ENCODE data around the gene FXR1. TPM values are rescaled to one million over a fixed set of nuclear protein-coding genes. Genes with fewer than 3 reads are reported as not detected.
A peak's percentile ranks its signal among the peaks of the same experiment; 100 is the strongest.

Gene FXR1
- total and polyA plus RNA-seq, 10 of the 15 experiments (the other 5 are each of a cell fraction or from before 2014, with no cell fraction given), result 38.5 to 159 (median 102) TPM

DNA sequence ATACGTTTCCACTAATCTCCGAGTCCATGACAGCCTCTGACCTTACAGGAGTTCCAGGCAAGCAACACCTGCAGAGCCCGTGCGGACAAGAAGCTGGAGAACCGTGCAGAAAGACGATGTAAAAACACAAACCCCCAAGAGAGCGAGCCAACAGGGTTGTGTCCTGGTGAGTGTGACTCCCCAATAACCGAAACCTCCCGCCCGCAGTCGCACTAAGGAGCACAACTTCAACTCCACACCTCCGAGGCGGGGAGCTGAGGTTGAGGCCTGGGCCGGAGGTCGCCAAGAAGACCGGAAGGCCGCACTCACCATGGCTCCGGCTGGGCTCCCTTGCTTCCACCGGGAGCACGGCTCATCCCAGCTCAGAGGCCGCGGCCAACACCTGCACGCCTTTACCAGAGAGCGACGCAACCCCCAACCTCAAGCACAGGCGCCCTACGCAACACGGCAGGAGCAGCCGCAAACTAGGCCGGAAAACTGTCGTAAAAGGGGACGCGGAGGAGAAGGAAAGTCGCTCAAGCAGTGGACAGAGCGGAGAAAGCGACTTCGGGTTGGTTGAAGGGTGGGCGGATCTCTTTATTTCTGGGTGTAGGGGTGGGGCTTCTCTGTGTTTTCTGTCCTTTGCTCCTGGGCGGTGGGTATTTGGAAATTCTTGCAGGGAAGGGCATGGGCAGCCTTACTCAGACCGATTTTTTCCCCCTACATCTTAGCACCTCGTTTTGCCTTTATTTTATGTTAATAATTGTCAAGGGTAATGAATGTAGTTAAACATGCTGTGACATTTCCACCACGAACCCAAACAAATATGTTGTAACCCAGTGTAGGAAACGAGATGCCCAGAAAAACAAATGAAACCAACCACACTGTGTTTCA, 77.1 kb downstream of the FXR1 start, which contains the start of gene DNAJC19:
Gene DNAJC19, minus strand, starts transcription at position 446 of the 873 bp plus-strand sequence. Its CDS starts 134 bp downstream, at position 312.
- Histone ChIP-seq H3K36me3 (ENCODE audit: control insufficient read depth in 2 of 2, insufficient read depth in 2 of 2, low read length in 1 of 2) (no peaks in the 10 kb centered on the region), H4K20me1 (ENCODE audit: control insufficient read depth, insufficient read depth) (no peaks in the 10 kb centered on the region), H3K27ac (ENCODE audit: control insufficient read depth, insufficient read depth) (peak within 1 kb of the TSS; percentile 76), H3K4me3 (peak within 1 kb of the TSS; percentile 86), H2AFZ (ENCODE audit: control insufficient read depth, low read depth, low read length) (peak within 1 kb of the TSS; percentile 84), H3K4me1 (ENCODE audit: control insufficient read depth, insufficient read depth, low read length) (peaks cover 5% of the 10 kb centered on the region; the same call in 1 of the 2 replicates), H3K9me3 (replicated peaks; ENCODE audit: control insufficient read depth, insufficient read depth, low read length) (no peaks in the 10 kb centered on the region), H3K27me3 (replicated peaks in 1 of 2; ENCODE audit: control insufficient read depth in 2 of 2, insufficient read depth in 2 of 2, low read length in 1 of 2) (no peaks in the 10 kb centered on the region), H3K9ac (ENCODE audit: control insufficient read depth, insufficient read depth, low read length) (peak within 1 kb of the TSS; percentile 82), H3K4me2 (ENCODE audit: control insufficient read depth, insufficient read depth) (peak within 1 kb of the TSS; percentile 86), H3K79me2 (ENCODE audit: control insufficient read depth, insufficient read depth, low read length) (peaks cover 10% of the 10 kb centered on the region)
- BruUV-seq (replicated peaks), result TSS peak; percentile 82
- ATAC-seq (peak; percentile 97), FAIRE-seq (peak; percentile 99), DNase-seq (ENCODE audit: low read depth, low spot score) (peak; percentile 87)
- ChIA-PET RAD21 (ENCODE audit: unreplicated experiment) (interaction anchor here (1.2 kb wide), 1 partner anchor 77 kb away, joined by 9 read pairs; the partner anchor contains the start of gene FXR1), SMC1A (ENCODE audit: uncharacterized antibody, unreplicated experiment) (interaction anchor here (0.6 to 0.9 kb wide), 3 partner anchors 8 to 58 kb away, joined by 3 to 4 read pairs (median 3); no protein-coding TSS in a partner anchor), CTCF (interaction anchor here (0.8 kb wide), 3 partner anchors 9 to 15 kb away, joined by 3 read pairs; no protein-coding TSS in a partner anchor), POLR2A (interaction anchor here (0.9 to 1.2 kb wide), 2 partner anchors 14 to 25 kb away, joined by 4 to 5 read pairs; no protein-coding TSS in a partner anchor)
- under 1% methylated on average over 43 of the region's 43 CpGs for WGBS (ENCODE audit: insufficient coverage, insufficient replicate concordance, low lambda C conversion rate, missing lambda C conversion rate)
- in situ Hi-C loops (cut with MboI) (no loop called here), intact Hi-C loops (cut with micrococcal nuclease; ENCODE audit: unreplicated experiment) (no loop called here)
- TF ChIP-seq GABPA (IDR thresholded peaks at IDR 0.05; ENCODE audit: low read depth), result no peak
- TF ChIP-seq RAD21 (IDR thresholded peaks at IDR 0.05; ENCODE audit: insufficient read depth, low read depth, low read length), result no peak
- TF ChIP-seq, protein P1, sequence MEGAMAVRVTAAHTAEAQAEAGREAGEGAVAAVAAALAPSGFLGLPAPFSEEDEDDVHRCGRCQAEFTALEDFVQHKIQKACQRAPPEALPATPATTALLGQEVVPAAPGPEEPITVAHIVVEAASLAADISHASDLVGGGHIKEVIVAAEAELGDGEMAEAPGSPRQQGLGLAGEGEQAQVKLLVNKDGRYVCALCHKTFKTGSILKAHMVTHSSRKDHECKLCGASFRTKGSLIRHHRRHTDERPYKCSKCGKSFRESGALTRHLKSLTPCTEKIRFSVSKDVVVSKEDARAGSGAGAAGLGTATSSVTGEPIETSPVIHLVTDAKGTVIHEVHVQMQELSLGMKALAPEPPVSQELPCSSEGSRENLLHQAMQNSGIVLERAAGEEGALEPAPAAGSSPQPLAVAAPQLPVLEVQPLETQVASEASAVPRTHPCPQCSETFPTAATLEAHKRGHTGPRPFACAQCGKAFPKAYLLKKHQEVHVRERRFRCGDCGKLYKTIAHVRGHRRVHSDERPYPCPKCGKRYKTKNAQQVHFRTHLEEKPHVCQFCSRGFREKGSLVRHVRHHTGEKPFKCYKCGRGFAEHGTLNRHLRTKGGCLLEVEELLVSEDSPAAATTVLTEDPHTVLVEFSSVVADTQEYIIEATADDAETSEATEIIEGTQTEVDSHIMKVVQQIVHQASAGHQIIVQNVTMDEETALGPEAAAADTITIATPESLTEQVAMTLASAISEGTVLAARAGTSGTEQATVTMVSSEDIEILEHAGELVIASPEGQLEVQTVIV (IDR thresholded peaks at IDR 0.05; ENCODE audit: borderline replicate concordance, partially characterized antibody), result peak; percentile 100
- no peak for TF ChIP-seq JUND (IDR thresholded peaks at IDR 0.05; ENCODE audit: low read depth, low read length)
- TF ChIP-seq IKZF1 (conservative IDR thresholded peaks at IDR 0.05), result peak; percentile 91
- peak; percentile 86 for TF ChIP-seq RUNX3 (IDR thresholded peaks at IDR 0.05; ENCODE audit: low read length)
- TF ChIP-seq MTA3 (IDR thresholded peaks at IDR 0.05; ENCODE audit: borderline replicate concordance, low read length), result no peak; the same call in 1 of the 2 replicates
- TF ChIP-seq PML (IDR thresholded peaks at IDR 0.05; ENCODE audit: low read length), result peak; percentile 56; the same call in 1 of the 2 replicates
- no peak for TF ChIP-seq ESRRA (IDR thresholded peaks at IDR 0.05; ENCODE audit: low read length)
- TF ChIP-seq, protein P2, sequence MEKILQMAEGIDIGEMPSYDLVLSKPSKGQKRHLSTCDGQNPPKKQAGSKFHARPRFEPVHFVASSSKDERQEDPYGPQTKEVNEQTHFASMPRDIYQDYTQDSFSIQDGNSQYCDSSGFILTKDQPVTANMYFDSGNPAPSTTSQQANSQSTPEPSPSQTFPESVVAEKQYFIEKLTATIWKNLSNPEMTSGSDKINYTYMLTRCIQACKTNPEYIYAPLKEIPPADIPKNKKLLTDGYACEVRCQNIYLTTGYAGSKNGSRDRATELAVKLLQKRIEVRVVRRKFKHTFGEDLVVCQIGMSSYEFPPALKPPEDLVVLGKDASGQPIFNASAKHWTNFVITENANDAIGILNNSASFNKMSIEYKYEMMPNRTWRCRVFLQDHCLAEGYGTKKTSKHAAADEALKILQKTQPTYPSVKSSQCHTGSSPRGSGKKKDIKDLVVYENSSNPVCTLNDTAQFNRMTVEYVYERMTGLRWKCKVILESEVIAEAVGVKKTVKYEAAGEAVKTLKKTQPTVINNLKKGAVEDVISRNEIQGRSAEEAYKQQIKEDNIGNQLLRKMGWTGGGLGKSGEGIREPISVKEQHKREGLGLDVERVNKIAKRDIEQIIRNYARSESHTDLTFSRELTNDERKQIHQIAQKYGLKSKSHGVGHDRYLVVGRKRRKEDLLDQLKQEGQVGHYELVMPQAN (conservative IDR thresholded peaks at IDR 0.05), result peak; percentile 58
- peak; percentile 51; the same call in 1 of the 2 replicates for TF ChIP-seq DPF2 (IDR thresholded peaks at IDR 0.05)
- TF ChIP-seq, protein P3, sequence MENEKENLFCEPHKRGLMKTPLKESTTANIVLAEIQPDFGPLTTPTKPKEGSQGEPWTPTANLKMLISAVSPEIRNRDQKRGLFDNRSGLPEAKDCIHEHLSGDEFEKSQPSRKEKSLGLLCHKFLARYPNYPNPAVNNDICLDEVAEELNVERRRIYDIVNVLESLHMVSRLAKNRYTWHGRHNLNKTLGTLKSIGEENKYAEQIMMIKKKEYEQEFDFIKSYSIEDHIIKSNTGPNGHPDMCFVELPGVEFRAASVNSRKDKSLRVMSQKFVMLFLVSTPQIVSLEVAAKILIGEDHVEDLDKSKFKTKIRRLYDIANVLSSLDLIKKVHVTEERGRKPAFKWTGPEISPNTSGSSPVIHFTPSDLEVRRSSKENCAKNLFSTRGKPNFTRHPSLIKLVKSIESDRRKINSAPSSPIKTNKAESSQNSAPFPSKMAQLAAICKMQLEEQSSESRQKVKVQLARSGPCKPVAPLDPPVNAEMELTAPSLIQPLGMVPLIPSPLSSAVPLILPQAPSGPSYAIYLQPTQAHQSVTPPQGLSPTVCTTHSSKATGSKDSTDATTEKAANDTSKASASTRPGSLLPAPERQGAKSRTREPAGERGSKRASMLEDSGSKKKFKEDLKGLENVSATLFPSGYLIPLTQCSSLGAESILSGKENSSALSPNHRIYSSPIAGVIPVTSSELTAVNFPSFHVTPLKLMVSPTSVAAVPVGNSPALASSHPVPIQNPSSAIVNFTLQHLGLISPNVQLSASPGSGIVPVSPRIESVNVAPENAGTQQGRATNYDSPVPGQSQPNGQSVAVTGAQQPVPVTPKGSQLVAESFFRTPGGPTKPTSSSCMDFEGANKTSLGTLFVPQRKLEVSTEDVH (IDR thresholded peaks at IDR 0.05; ENCODE audit: low read depth, partially characterized antibody), result peak; percentile 74
- TF ChIP-seq POLR2A (IDR thresholded peaks at IDR 0.05; ENCODE audit: low read depth, low read length), result peak; percentile 97
- TF ChIP-seq RFX5 (IDR thresholded peaks at IDR 0.05; ENCODE audit: low read depth, low read length), result 0 out of 2 replicates have a peak, but pooled peaks have one; percentile 30
- TF ChIP-seq MEF2B (IDR thresholded peaks at IDR 0.05; ENCODE audit: partially characterized antibody, poor library complexity, severe bottlenecking), result no peak
- TF ChIP-seq TARDBP (IDR thresholded peaks at IDR 0.05; ENCODE audit: borderline replicate concordance), result peak; percentile 50
